ENCODE measurements around the gene CBARP.

The CBARP gene

DNA sequence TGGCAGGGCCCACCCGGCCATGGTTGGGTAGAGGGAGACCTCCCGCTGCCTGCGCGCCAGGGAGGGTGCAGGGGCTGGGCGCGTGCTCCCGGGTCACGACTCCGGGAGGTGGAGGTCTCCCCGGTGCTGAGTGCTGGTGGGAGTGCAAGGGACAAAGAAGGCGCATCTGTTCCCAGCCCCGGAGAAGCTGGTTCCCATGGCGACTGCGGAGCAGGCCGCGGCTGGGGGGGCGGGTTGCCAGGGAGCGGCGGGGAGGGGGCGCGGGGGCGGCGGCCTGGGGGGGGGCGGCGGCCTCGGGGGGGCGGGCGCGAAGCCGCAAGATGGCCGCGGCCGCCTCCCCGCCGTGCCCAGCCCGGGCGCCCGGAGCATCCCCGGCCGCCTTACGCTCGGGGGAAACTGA lies 1.2 kb downstream of the CBARP start:
- DNase-seq = no peak

DNA sequence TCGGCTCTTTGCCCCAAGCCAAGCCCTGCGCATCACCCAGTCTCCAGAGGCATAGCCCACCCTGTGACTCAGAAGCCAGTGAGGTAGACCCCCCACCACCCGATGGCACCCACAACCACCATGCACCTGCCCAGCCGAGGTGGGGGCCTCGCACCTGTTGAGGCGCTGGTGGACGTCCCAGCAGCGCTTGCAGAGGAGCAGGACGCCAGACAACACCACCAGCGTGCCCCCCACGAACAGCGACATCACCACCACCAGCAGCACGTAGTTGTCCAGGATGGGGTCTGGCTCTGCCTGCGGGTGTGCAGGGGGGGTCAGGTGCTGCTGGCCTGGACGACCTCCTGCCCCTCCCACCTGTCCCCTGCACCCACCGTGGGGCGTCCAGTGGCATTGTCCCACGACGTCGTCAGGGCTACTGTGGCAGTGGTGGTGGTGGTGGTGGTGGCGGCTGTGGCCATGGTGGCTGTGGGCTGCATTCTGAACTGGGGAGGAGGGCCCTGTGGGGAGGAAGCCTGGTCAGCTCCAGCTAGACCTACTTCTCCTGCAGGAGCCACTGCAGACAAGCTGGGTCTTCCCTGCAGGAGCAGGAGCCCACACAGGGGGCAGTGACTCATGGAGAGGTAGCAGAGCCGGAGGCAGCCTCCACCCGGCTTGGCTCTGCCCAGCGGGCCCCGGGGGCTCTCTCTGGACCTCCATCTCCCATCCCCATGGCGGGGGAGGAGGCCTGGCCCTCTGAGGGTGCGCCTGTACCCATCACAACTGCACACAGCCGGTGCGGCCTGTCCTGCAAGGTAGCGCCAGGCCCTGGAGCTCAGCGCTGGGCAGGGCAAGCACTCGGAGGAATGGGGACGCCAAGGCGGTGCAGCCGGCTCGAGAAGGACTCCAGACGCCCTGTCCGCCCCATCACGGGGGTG lies 1.9 kb downstream of the CBARP start:
- DNase-seq = no peak

DNA sequence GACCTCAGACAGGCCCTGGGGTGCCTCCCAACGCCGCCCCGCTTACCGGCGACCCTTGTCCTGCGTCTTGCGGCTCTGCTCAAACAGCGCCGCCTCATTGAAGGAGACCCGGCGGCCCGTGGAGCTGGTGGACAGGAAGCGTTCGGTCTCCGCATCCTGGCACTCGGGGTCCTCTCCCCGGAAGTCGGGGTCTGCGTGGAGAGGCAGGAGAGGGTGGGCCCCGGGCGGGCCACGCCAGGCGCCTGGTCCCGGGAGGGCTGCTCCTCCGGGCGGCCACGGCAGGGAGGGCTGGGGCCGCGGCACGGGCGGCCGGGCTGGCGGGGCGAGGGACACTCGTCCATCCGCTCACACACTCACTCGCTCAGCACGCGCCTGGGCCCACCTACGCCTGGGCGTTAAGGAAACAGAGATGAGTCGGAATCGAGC lies 2.8 kb downstream of the CBARP start:
- no peak for DNase-seq

DNA sequence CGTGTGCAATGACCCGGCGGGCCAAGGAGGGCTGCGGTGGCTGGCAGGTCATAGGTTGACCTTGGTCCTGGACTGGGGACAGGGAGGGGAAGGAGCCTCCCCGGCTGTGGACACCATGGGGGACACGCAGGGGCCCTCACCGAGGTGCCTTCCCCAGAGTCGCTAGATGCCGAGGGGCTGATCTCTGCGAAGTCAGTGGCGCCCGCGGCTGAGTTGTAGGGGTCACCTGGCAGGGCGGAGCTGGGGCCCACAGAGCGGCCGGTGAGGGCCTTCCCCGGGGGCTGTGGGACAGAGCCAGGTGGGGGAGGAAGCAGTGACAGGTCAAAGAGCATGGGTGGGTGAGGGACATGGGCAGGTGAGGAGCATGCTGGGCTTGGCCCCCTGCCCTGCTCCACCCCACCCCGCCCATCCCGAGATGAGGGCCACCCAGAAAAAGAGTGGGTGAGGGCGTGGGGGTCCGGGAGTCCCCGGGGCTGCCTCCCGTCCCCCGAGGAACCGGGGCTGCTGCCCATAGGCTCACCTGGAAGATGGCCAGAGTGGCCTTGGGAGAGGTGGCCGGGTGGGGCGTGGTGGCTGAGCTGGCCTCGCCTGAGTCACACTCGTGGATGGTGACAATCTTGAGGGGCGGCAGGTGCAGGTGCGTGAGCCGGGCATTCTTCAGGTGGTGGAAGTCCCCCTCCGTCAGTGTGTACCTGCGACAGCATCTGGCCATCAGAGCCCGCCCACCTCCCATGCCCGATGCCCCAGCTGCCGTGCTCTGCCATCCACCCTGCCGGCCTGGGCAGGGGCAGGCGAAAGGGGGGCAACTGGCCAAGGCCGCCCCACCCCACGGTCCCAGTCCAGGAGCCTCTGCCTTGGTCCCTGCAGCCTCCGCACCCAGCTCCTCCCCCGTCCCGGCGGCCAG lies 3.5 kb downstream of the CBARP start:
- DNase-seq = no peak

DNA sequence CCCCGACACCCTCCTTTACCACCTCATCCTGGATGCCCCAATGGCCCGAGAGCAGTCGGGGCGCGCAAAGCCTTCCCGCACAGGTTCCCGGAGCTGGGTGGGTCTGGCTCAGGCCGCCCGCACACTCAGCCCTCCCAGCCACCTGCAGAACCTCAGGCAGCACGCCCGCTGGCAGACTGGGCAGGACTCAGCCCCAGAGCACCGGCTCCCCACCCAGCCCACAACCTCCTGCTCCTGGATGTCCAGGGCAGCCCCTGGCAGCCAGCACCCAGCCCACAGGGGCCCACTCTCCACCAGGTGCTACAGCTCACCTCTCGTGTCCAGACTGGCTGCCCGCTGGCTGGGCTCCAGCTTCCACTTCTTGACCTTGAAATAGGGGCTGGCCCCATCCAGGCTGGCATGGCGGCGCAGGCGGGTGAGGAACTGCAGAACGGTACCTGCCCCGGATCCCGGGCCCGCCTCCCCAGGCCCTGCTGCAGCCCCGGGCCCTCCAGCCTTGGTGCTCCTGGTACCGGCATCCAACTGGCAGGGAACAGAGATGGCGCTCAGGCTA lies 4.6 kb downstream of the CBARP start:
- DNase-seq = no peak

DNA sequence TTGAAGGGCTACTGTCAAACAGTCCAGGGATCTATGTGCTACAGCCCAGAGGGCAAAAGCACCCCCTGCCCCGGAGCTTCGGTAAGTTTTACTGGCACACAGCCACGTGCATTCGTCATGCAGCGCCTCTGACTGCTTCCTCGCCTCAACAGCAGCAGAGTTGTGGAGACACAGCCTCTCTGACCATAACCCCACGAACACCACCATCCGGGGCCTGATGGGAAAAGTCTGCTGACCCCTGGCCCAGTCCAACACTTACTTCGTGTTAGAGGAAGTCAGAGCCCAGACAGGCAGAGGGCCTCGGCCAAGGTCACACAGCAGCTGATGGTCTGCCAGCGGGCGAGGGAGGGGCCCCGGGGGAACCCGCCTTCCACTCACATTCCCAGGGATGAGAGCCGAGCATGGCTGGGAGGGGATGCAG lies 5.1 kb downstream of the CBARP start:
- no peak for DNase-seq

DNA sequence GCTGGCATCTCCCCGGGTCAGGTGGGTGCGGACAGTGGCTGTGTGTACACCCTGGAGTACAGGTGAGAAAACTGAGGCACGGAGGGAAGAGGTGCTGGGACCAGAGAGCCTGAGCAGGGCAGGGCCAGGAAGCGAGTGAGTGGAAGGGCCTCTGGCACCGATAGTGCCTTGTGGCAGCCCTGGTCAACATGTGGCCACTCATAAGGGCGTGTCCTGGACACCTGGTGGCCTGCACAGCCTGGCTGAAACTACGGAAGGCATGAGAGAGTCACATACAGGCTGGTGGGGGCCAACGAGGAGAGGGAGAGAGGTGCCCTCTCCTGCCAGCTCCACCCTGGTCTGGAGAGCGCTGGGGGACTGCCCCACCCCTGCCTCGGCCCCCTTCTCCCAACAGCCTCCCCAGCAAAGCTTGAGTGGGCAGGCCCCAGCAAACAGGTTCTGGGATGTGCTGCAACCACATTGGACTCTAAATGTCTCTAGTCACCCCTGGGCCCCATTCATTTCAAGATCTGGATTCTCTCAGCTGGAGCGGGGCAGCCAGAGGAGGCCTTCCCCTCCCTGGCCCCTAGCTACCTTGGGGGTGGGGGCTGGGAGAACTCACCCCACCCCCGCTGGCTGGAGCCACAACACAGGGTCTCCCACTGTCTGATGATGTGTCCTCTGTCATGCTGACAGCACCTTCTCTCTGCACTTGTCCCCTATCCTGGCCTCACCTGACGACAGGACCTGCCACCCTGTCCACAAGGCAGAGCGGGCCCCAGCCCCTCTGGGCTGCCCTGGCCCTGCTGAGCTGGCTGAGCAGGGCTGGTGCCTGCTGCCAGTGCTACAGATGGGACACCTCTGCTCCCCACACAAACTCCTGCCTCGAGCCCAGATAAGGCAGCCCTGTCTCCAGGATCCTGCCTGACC lies 5.8 kb downstream of the CBARP start:
- DNase-seq = no peak

DNA sequence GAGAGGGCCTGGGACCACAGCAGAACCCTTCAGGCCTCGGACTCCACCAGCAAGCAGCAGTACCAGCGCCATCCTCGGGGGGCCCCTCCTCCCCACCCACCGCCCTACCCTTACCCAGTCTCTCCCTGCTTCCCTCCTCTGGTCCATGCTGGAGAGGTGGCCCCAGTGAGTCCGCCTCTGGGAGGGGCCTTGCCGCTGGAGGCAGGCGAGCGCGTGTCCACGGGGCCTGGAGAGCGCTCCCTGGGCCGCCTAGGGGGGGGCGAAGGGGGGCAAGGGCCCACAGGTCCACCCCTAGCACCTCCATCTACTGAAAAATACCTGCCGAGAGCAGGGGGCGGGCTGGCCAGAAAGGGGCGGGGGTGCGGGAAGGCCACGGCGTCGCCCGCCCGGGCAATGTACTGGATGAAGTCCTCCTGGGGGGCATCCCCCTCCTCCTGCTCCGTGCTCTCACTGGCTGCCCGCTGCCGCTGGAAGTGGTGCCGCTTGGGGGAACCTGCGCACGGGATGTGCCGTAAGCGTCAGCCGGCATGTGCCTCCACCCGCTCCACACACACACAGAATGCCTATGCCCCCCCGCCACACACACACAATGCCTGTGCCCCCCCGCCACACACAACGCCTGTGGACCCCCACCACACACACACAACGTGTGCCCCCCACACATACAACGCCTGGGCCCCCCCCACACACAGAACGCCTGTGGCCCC lies 6.9 kb downstream of the CBARP start:
- no peak for DNase-seq

DNA sequence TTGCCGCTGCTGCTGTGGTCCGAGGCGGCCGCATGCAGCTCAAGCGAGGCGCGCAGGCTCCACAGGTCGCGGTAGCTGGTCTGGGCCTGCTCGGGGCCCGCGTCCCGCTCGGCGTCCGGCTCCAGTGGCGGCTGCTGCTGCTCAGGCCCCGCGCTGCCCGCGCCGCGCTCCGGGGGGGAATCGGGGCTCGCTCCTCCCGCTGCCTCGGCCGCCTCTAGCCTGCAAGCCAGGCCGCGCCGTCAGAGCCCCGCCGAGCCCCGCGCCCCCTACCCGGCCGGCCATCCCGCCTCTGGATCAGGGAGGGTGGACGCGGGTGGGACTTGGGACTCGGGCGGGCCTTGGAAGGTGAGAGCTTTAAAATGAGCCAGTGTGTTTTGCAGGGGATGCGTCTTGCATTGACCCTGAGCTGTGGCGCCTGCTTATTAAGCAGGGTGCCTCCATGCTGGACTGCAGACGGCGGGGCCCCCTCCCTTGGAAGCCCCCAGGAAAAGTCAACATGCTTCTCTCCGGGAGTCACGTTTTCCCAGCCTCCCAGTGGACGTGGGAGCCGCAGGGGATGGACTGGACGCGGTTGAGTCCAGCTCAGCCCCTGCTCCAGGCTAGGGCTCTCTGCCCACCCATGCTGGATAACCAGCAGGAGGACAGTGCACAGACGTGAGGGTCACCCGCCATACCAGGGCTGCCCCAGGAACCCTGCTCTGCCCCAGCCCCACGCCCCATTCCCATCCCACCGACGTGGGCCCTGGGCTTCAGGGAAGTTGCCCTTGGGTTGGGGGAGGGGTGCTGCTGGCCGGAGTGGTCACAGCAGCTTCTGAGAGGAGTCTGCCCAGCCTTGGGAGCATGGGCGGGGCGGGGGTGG lies 7.7 kb downstream of the CBARP start:
- DNase-seq = no peak

DNA sequence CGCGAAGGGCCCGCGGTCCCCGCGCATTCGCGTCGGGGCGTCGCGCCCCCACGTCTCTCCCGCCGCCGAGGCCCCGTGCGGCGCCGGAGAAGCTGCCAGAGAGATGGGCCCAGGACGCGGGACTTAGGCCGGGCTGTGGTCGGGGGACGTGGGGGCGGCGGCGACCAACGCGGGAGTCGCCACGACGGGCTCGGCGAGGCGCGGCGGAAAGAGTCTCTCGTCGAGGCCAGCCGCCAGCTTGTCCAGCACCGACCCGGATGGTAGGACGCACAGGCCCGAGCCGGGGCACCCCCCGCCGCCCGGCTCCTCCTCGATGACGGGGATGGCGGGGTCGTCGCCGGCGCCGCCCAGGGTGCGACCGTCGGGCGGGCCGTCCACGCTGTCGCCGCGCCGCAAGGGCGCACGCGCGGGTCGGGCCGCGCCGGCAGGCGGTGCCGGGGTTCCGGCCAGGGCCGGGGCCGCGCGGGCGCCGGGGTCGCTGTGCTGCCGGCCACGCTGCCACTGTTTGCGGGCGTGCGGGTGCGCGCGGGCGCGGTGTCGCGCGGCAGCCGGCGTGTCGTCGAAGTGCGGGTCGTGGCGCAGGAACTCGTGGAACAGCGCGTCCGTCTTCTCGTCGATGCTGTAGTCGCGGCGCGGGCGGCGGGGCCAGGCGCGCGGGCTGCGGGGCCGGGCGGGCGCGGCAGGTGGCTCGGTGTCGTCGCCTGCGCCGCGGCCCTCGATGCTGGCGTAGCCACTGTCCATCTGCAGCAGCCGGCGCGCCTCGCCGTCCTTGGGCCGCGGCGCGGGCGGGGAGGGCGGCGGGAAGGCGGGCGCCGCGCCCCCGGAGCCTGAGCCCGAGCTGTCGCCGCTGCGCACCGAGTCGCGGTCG lies 8.5 kb downstream of the CBARP start:
- DNase-seq = no peak

DNA sequence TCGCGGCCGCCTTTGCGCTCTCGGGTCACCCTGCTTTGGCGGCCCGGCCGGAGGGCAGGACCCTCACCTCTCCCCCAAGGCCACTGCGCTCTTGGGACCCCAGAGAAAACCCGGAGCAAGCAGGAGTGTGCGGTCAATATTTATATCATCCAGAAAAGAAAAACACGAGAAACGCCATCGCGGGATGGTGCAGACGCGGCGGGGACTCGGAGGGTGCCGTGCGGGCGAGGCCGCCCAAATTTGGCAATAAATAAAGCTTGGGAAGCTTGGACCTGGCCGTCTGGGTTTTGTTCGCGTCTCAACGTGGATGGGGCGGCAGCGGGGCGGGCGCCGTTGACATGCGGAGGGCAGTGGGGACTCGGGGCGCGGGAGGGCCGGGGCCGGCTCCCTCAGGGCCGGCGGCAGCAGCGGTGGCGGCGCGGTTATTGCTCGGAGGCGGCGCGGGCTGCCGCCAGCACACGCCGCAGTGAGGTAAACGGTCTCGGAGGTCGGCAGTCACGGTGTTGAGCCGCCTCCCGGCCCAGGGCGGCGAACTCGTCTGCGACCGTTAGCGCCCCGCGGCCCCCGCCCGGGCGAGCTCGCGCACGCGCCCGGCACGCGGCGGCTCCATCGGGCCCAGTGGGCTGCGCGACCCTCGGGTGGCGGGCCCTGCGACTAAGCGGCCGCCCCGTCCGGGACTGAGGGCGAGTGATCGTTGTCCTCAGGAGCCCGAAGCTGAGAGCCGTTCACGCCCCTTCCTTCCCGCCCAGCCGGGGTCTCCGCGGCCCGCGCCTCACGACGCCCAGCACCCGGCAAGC lies 9.4 kb downstream of the CBARP start:
- no peak for DNase-seq

DNA sequence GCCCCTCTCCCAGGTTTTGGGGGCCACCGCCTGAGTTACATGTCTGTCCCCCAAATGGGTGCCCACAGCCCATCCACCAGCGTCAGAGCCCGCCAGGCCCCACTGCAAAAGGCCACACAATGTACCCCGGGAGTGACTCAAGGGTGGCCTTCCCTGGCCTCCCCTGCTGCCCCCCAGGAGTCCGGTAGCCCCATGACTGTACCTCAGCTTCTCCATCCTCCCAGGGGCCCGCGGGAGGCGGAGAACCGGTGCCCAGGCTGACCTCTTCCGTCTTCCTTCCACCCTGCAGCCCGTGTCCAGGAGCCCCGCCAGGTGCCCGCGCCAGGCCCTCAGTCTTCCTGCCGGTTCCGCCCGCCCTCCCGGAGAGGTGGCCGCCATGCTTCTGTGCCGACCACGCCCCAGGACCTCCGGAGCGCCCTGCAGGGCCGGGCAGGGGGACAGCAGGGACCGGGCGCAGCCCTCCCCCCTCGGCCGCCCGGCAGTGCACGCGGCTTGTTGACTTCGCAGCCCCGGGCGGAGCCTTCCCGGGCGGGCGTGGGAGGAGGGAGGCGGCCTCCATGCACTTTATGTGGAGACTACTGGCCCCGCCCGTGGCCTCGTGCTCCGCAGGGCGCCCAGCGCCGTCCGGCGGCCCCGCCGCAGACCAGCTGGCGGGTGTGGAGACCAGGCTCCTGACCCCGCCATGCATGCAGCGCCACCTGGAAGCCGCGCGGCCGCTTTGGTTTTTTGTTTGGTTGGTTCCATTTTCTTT lies 10.3 kb downstream of the CBARP start:
- DNase-seq = no peak

DNA sequence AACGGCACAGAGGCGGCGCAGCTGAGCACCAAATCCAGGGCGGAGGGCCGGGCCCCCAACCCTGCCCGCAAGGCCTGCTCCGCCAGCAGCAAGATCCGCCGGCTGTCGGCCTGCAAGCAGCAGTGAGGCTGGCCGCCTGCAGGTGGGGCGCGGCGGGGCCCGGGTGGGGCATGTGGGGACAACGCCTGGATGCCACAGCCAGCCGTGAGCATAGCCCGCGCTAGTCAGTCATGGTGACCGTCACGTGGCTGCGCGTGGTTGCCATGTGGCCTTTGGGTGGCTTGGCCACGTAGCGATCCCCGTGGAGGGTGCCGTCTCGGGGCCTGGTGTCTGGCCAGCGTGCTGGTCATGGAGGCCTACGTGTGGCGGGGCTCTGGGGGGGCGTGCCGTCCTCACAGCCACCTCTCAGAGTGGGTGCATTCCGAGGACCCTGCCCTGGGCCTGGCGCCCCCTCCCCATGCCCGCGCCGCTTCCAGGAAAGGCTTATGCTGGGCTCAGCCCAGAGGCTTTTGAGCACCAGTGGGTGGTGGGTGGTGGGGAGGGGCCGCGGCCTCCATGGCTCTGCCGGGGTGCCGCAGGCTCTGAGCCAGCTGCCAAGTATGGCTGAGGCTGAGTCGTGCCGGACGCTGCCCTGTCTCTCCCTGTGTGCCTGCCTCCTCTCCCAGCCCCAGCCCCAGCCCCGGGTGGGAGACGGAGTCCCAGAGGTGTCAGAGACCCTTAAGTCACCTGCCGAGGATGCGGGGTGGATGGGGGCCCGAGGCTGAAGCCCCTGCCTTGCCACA lies 11.1 kb downstream of the CBARP start:
- DNase-seq = no peak

DNA sequence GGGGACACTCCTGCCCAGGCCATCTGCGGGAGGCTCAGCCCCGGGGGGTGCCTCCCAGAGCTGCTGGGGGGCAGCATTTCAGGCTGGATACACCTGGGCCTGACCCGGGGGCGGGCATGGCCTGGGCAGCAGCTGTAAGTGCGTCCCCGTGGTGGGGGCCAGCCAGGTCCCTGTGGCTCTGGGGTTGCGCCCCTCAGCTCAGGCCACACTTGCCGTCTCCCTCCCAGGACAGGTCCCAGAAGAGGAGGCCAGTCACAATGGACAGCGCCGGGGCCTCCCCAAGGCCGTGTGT lies 11.6 kb downstream of the CBARP start:
- DNase-seq = no peak

DNA sequence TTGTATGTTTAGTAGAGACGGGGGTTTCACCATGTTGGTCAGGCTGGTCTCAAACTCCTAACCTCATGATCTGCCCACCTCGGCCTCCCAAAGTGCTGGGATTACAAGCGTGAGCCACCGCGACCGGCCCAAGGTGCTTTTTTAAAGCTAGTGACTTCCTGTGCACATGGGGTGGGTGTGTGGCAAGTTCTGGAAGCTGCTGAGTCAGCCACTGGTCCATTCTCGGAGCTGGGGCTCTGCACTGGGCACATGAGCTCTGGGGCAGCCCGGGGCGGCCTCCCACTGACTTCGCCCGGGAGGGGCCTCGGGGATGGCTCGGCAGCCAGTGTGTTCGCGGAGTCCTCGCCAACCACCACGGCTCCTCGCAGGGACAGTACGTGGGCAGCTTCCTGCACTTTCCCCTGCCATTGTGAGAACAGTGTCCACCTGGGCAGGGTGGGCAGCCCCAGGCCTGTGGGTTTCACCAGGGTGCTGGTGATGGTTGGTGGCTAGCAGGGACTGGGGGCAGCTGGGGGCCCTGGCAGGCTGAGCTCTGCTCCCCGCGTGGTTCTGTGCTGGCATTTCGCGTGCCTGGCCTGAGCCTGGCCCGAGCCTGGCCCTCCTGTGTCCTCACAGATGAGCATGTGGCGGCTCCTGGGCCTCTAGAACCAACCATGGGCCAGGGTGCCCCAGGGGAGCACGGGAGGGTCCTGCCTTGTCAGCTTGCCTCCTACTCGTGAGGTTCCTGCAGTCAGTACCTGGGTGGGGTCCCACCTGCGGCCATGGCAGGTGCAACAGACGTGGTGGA lies 12.2 kb downstream of the CBARP start:
- no peak for DNase-seq

DNA sequence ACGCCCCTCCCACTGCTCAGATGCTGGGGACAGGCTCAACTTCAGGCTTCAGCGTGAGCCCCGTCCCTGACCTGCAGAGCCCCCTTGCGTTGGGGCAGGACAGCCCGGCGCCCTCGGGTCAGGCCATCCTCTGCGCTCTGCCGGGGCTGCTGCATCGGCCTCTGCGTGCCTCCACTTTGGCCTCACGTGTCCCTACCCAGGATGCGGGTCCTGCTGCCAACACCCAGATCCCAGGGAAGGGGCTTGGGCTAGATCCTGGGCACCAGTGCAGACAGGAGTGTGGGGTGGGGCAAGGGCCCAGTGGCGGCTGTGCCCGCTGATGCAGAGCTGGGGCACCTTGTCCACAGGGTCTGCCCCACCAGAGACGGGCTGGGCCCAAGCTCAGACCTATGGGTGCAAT lies 13.0 kb downstream of the CBARP start:
- no peak for DNase-seq
